SK-N-MC (cell line): Measurements from ENCODE around the gene COQ2.

Experiments used
- DNase-seq: peaks from one replicate; pipeline ENCODE4 v3.0.0-alpha.2; 2011; ENCODE audit warnings: low read depth, low spot score
- H3K27ac ChIP-seq: fragments of 200-600 bp; sonication (generic); 2 replicates; pipeline ENCODE4 v1.5.1; 2016; ENCODE audit warnings: mixed run types
- H3K36me3 ChIP-seq: fragments of 200-600 bp; sonication (generic); 2 replicates; pipeline ENCODE4 v1.6.1; 2017; ENCODE audit warnings: antibody characterized with exemption, low read length, mixed read lengths; ENCODE audit not compliant: insufficient read depth
- H3K4me3 ChIP-seq: fragments of 200-600 bp; sonication (generic); 2 replicates; pipeline ENCODE4 v1.5.1; 2016
- H3K9ac ChIP-seq: fragments of 200-600 bp; sonication (generic); 2 replicates; pipeline ENCODE4 v1.8.0; 2017; ENCODE audit warnings: mixed run types, mixed read lengths; ENCODE audit not compliant: insufficient read length
- H3K9me3 ChIP-seq: fragments of 200-600 bp; sonication (generic); 2 replicates; pipeline ENCODE4 v1.6.1; 2017; ENCODE audit warnings: low read depth, mild to moderate bottlenecking, antibody characterized with exemption, low read length, moderate library complexity, mixed read lengths
- EZH2 ChIP-seq: fragments of 200-600 bp; sonication (generic); IDR thresholded peaks from one replicate; pipeline ENCODE4 v1.6.1; 2017; ENCODE audit warnings: antibody characterized with exemption
- FOXP2 ChIP-seq: optimal IDR thresholded peaks from 2 replicates; pipeline ENCODE3; 2011; ENCODE audit warnings: mild to moderate bottlenecking, moderate library complexity; ENCODE audit not compliant: insufficient read depth; ENCODE audit errors: extremely low read length, control extremely low read depth
- POLR2AphosphoS5 ChIP-seq: IDR thresholded peaks from 2 replicates; pipeline ENCODE4 v1.6.1; 2012; ENCODE audit warnings: mild to moderate bottlenecking, low read depth, low read length, borderline replicate concordance

Gene COQ2

DNA sequence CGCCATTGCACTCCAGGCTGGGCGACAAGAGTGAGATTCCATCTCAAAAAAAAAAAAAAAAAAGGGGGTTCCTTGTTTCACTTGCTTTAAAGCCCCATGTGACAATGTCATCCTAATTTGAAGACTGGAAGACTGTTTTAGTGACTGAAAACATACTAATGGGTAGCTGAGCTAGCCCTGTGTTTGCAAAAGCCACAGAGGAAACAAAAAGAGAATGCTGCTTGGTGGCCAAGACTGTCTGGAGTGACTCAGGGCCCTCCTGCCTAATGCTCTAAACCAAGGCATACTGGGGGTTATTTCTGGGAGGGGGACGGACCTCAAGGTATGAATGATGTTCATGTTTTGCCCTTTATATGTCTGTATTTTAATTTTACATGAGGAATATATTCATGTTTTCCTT, 34.1 kb upstream of the COQ2 start:
- no peaks in the 10 kb centered on the region for H3K9me3 ChIP-seq
- no peak overlapping the region for H3K4me3 ChIP-seq
- TF ChIP-seq FOXP2 (no peak), POLR2AphosphoS5 (no peak), EZH2 (no peak)
- H3K36me3 ChIP-seq = no peaks in the 10 kb centered on the region
- H3K9ac ChIP-seq = no peak overlapping the region
- DNase-seq = no peak
- no peak overlapping the region for H3K27ac ChIP-seq

GRCh38 chr4:83317671-83318070, 33.1 kb upstream of the COQ2 start:
- H3K27ac ChIP-seq = no peak overlapping the region
- no peaks in the 10 kb centered on the region for H3K36me3 ChIP-seq
- no peaks in the 10 kb centered on the region for H3K9me3 ChIP-seq
- no peak overlapping the region for H3K9ac ChIP-seq
- no peak overlapping the region for H3K4me3 ChIP-seq
- no peak for TF ChIP-seq POLR2AphosphoS5
- DNase-seq = no peak

DNA sequence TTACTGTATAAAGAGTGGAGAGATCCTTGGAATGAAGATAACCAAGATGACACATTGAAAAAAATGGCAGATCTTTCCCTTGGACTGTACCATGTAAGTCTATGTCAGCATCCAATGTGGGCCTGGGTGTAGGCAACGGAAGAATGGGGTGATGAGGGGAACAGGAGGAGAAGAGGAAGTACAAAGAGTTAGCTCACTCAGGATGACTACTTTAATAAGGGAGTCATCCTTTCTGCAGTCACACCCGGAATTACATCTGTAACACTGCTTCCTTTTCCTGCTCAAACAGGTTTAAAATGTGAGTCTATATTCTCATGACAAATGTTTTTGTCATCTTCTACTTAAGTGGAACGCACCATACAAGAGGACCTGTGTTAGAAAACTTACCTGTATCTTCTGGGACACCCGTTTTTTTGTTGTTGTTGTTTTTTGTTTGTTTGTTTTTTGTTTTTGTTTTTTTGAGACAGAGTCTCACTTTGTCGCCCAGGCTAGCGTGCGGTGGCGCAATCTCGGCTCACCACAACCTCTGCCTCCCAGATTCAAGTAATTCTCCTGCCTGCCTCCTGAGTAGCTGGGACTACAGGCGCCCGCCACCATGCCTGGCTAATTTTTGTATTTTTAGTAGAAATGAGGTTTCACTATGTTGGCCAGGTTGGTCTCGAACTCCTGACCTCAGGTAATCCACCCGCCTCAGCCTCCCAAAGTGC, 32.0 kb upstream of the COQ2 start:
- no peak for DNase-seq
- Histone ChIP-seq H3K9ac (no peak overlapping the region), H3K27ac (no peak overlapping the region), H3K4me3 (no peak overlapping the region), H3K36me3 (no peaks in the 10 kb centered on the region), H3K9me3 (no peaks in the 10 kb centered on the region)
- no peak for TF ChIP-seq FOXP2
- TF ChIP-seq EZH2 = no peak
- no peak for TF ChIP-seq POLR2AphosphoS5

DNA sequence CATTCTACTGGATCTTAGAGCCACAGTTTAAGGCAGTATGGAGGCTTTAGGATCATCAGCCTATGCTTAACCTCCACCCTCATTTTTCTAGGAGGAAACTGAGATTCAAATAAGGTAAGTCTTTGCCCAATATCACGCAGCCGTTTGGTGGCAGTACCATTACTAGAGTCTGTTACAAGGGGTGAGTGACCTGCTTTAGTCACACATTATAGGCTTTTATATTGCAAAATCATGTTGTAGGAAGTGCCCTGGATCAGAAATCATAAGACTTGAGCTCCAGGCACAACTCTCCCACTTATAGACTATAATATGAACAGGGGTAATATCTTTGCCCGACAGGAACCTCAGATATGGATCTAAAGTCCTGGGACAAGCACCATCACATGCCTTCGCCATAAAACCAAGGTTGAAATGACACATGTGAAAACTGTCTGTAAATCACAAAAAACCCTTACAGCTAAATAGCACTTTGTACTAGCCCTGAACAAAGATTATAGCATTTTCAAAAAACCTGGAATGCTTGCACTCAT, 30.8 kb upstream of the COQ2 start:
- no peak for TF ChIP-seq EZH2
- no peak for TF ChIP-seq POLR2AphosphoS5
- no peak for TF ChIP-seq FOXP2
- DNase-seq = no peak
- Histone ChIP-seq H3K4me3 (no peak overlapping the region), H3K9me3 (no peaks in the 10 kb centered on the region), H3K27ac (no peak overlapping the region), H3K36me3 (no peaks in the 10 kb centered on the region), H3K9ac (no peak overlapping the region)

DNA sequence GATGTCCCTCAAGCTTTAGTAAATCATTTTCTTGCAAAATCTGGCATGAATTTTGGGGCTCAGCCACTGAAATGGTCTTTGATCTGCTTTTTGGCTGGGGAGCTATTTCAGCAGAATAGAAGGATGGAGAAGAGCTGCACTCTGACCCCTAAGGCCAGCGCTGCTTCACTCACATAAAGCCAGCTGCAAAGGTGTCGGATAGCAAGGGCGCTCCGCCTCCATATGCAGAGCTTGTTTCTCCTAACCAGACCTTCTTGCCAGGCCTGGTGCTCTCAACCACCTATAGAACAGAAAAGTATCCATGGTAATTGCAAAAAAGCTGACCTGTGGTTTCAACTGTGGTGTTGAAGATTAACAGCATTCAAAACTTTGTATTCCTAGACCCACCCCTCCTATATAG, 24.1 kb upstream of the COQ2 start:
- no peak for TF ChIP-seq EZH2
- TF ChIP-seq POLR2AphosphoS5 = no peak
- TF ChIP-seq FOXP2 = no peak
- H3K36me3 ChIP-seq = no peaks in the 10 kb centered on the region
- H3K9ac ChIP-seq = no peak overlapping the region
- no peak overlapping the region for H3K4me3 ChIP-seq
- no peak for DNase-seq
- H3K27ac ChIP-seq = no peak overlapping the region
- no peaks in the 10 kb centered on the region for H3K9me3 ChIP-seq

- H3K4me3 ChIP-seq = no peak overlapping the region
- H3K36me3 ChIP-seq = no peaks in the 10 kb centered on the region
- H3K27ac ChIP-seq = no peak overlapping the region
- no peak for DNase-seq
- H3K9ac ChIP-seq = no peak overlapping the region
- H3K9me3 ChIP-seq = no peaks in the 10 kb centered on the region
- TF ChIP-seq FOXP2 = no peak
- no peak for TF ChIP-seq POLR2AphosphoS5
- TF ChIP-seq EZH2 = no peak
Observed at GRCh38 chr4:83307920-83308319, 23.3 kb upstream of the COQ2 start.

GRCh38 chr4:83305187-83305586, 20.6 kb upstream of the COQ2 start:
- Histone ChIP-seq H3K9ac (no peak overlapping the region), H3K4me3 (no peak overlapping the region), H3K36me3 (no peaks in the 10 kb centered on the region), H3K27ac (no peak overlapping the region), H3K9me3 (no peaks in the 10 kb centered on the region)
- TF ChIP-seq FOXP2 (no peak), EZH2 (no peak), POLR2AphosphoS5 (no peak)
- DNase-seq = no peak

DNA sequence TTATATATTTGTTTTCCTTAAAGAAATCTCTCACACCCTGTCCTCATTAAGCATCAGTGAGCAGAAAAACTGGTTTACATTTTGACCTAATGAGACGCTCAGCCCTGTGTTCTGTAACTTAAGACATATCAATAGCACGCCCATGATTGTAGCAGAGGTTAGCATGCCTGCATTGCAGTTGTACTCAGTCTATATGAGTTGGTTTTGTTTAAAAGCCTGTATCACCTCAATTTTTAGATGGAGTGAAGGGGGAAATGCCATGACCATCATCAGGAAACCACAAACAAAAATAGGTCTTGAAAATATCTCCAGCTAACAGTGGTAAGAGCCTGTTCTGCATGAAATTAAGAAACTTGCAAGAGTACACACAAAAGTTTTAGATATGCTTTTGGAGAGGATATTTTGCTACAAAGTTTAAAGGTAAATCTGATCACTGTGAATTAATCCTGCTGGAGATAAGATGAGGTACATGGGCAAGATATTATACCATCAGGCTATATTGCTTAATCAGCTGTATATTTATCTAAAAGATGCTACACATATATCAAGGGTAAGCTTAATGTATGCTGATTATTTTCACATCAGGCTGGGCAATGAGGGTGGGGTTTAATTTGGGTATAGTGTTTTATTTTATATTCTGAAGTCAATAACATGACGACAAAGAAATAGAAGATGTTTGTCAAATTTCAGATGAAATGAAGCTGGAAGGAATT, 13.1 kb upstream of the COQ2 start:
- H3K9ac ChIP-seq = no peak overlapping the region
- TF ChIP-seq POLR2AphosphoS5 = no peak
- H3K9me3 ChIP-seq = no peaks in the 10 kb centered on the region
- no peak overlapping the region for H3K27ac ChIP-seq
- no peak overlapping the region for H3K4me3 ChIP-seq
- H3K36me3 ChIP-seq = no peaks in the 10 kb centered on the region
- DNase-seq = no peak
